NB4 (cell line): ENCODE data around the gene OTOF.
"Not testable (repeated sequence)": the region's sequence is repeated elsewhere in the genome, so short reads cannot be mapped to it uniquely, and the experiment has no call there.

ENCODE experiments used
- DNase-seq: peaks from one replicate; pipeline ENCODE4 v3.0.0; 2010; ENCODE audit warnings: low read depth
- H3K4me3 ChIP-seq: one replicate; pipeline ENCODE4 v1.5.1; 2011; ENCODE audit warnings: mild to moderate bottlenecking, low read depth, low read length, moderate library complexity
- CTCF ChIP-seq: IDR thresholded peaks from one replicate; pipeline ENCODE4 v1.5.1; 2012; ENCODE audit warnings: low read depth, low read length
- MAX ChIP-seq: IDR thresholded peaks from 2 replicates; pipeline ENCODE4 v1.6.1; 2011; ENCODE audit warnings: low read depth, low read length
- MYC ChIP-seq: IDR thresholded peaks from 2 replicates; pipeline ENCODE4 v1.6.1; 2011; ENCODE audit warnings: low read depth, low read length
- POLR2A ChIP-seq: IDR thresholded peaks from 2 replicates; pipeline ENCODE4 v1.6.1; 2011; ENCODE audit warnings: mild to moderate bottlenecking; ENCODE audit not compliant: insufficient read length; ENCODE audit errors: extremely low read depth

The OTOF gene

GRCh38 chr2:26469092-26469710, 8.7 kb downstream of the OTOF start:
- TF ChIP-seq MYC (peak; percentile 53; the same call in 1 of the 2 replicates), MAX (no peak), POLR2A (no peak), CTCF (peak; percentile 88)
- no peak overlapping the region for H3K4me3 ChIP-seq
- DNase-seq, result peak; percentile 88

GRCh38 chr2:26468544-26468943, 9.4 kb downstream of the OTOF start:
- DNase-seq, H3K4me3 ChIP-seq: not testable (repeated sequence)

GRCh38 chr2:26466662-26467310, 11.1 kb downstream of the OTOF start:
- no peak for DNase-seq
- no peak overlapping the region for H3K4me3 ChIP-seq
- TF ChIP-seq MAX, result no peak
- TF ChIP-seq CTCF, result no peak

- H3K4me3 ChIP-seq, result no peak overlapping the region
Measured at GRCh38 chr2:26465981-26466471, 11.9 kb downstream of the OTOF start.

GRCh38 chr2:26465266-26465925, 12.5 kb downstream of the OTOF start:
- no peak overlapping the region for H3K4me3 ChIP-seq
- no peak for TF ChIP-seq MYC
- no peak for TF ChIP-seq CTCF
- TF ChIP-seq MAX, result no peak
- no peak for TF ChIP-seq POLR2A
- DNase-seq, result no peak

More at GRCh38 chr2:26465981-26466471, 11.9 kb downstream of the OTOF start:
- TF ChIP-seq POLR2A (no peak), MAX (no peak), CTCF (no peak), MYC (no peak)
- no peak for DNase-seq
